Tibial artery (tissue), 4 donors: ENCODE measurements around the gene ADNP.

Experiments
- DNase-seq, 2 donors: peaks; one replicate each; pipeline ENCODE4 v3.0.0-alpha.2; 2019
- H3K27ac ChIP-seq, 2 donors: fragments of 200-600 bp; sonication (generic) in 1 of 2; 1 replicate in 1 of 2; 2 replicates in 1 of 2; pipeline ENCODE4 v1.5.1; 2018 to 2019; ENCODE audit warnings: mild to moderate bottlenecking in 1 of 2
- H3K27me3 ChIP-seq, 2 donors: fragments of 200-600 bp; sonication (generic) in 1 of 2; one replicate each; pipeline versions ENCODE4 v1.5.1 to v1.6.0; 2016 to 2019
- H3K36me3 ChIP-seq, 3 donors: fragments of 200-600 bp; sonication (generic) in 2 of 3; one replicate each; pipeline ENCODE4 v1.5.1; 2016 to 2019; ENCODE audit warnings: mild to moderate bottlenecking in 2 of 3
- H3K4me1 ChIP-seq, 4 donors: fragments of 200-600 bp; sonication (generic) in 2 of 4; 1 replicate in 3 of 4; 2 replicates in 1 of 4; pipeline ENCODE4 v1.5.1; 2016 to 2019
- H3K4me3 ChIP-seq, 2 donors: fragments of 200-600 bp; sonication (generic) in 1 of 2; 1 replicate in 1 of 2; 2 replicates in 1 of 2; pipeline ENCODE4 v1.5.1; 2018 to 2019; ENCODE audit warnings: mild to moderate bottlenecking in 2 of 2
- H3K9me3 ChIP-seq, 3 donors: fragments of 200-600 bp; sonication (generic) in 1 of 3; one replicate each; pipeline ENCODE4 v1.5.1; 2016 to 2019
- CTCF ChIP-seq, 2 experiments: fragments of 200-600 bp in 1 of 2; fragments of 450-650 bp in 1 of 2; IDR thresholded peaks; one replicate each; pipeline ENCODE4 v1.5.1; 2017 to 2019; ENCODE audit warnings: antibody characterized with exemption in 2 of 2, mild to moderate bottlenecking in 1 of 2, moderate library complexity in 1 of 2
- intact Hi-C: fragments of 100-400 bp; cut with DNase I; formaldehyde crosslinking; loops from one replicate; pipeline ENCODE4 v1.15.0; 2023; ENCODE audit warnings: low total_unique reads

Gene ADNP

GRCh38 chr20:50924261-50924920, 6.8 kb downstream of the ADNP start:
- H3K27ac ChIP-seq: no peak overlapping the region
- no peak for TF ChIP-seq CTCF (IDR thresholded peaks at IDR 0.05)
- no peaks in the 10 kb centered on the region for H3K9me3 ChIP-seq
- DNase-seq: no peak
- H3K4me1 ChIP-seq: peaks cover 0 to 95% (median 44%) of the 10 kb centered on the region in 4 donors
- intact Hi-C loops: no loop called here
- no peak overlapping the region for H3K4me3 ChIP-seq
- H3K27me3 ChIP-seq: no peaks in the 10 kb centered on the region
- peaks cover 0 to 8% (median 0%) of the 10 kb centered on the region in 3 donors for H3K36me3 ChIP-seq

DNA sequence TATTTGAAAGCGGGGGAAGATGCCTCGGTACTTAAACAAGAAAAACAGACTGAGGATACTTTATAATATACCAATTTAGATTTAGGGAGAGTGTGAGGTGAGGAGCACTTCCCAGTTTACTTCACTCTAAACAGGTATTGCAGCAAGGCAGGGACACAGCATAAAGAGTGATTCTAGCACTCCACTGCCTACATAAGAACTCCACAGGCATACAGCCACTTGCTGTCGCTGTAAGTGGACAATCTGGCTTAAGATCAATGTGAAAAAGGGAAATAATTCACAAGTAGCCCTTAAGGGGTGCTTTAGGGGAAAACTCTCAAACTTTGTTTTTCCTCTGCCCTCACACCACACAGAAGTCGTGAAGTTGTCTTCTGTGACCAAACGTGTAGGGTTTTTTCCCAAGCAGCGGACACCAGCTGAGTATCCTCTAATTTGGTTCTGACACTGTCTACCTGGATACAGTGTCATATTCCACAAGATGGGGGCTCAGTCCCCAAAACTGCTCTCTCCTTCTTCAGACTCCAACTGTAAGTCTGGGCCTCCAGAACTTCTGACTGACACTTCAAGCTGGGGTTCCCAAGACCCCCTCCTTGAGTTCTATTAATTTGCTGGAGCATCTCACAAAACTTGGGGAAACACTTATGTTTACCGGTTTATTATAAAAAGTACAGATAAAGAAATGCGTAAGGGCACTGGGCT, 9.3 kb downstream of the ADNP start:
- no peak for TF ChIP-seq CTCF (IDR thresholded peaks at IDR 0.05)
- H3K4me1 ChIP-seq: peaks cover 0 to 99% (median 46%) of the 10 kb centered on the region in 4 donors
- DNase-seq: no peak
- no peak overlapping the region for H3K27ac ChIP-seq
- intact Hi-C loops: no loop called here
- peaks cover 0 to 8% (median 0%) of the 10 kb centered on the region in 3 donors for H3K36me3 ChIP-seq
- H3K27me3 ChIP-seq: no peaks in the 10 kb centered on the region
- H3K9me3 ChIP-seq: no peaks in the 10 kb centered on the region
- H3K4me3 ChIP-seq: no peak overlapping the region

GRCh38 chr20:50920997-50921396, 10.2 kb downstream of the ADNP start:
- Histone ChIP-seq H3K4me1 (peaks cover 0 to 100% (median 54%) of the 10 kb centered on the region in 4 donors), H3K27me3 (no peaks in the 10 kb centered on the region), H3K27ac (no peak overlapping the region), H3K9me3 (no peaks in the 10 kb centered on the region), H3K36me3 (peaks cover 0 to 8% (median 0%) of the 10 kb centered on the region in 3 donors), H3K4me3 (no peak overlapping the region)
- no peak for TF ChIP-seq CTCF (IDR thresholded peaks at IDR 0.05)
- intact Hi-C loops: no loop called here
- no peak for DNase-seq

DNA sequence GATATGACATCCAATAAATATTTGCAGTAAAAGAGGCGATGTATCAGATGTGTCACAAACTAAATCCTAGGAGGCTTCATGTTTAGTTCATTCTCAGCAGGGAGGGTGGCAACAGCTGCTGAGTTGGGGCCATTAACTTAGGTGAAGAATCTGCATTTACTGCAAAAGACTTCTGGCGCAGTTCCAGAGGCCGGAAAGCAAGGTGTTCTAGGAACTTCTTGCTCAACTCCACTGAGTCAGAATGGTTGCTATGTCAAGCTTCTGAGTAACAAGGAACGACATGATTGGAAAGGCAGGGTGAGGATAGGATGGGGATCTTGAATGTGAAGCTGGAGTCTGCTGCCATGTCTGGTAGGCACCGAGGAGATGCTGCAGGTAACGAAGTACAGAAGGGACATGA, 11.7 kb downstream of the ADNP start:
- Histone ChIP-seq H3K36me3 (peaks cover 0 to 4% (median 0%) of the 10 kb centered on the region in 3 donors), H3K4me1 (peaks cover 0 to 100% (median 57%) of the 10 kb centered on the region in 4 donors), H3K27me3 (no peaks in the 10 kb centered on the region), H3K27ac (peak overlapping the region in 1 of 2 donors; percentile 23), H3K4me3 (no peak overlapping the region), H3K9me3 (no peaks in the 10 kb centered on the region)
- intact Hi-C loops: no loop called here
- peak in 1 of 2 donors; percentile 36 for DNase-seq
- TF ChIP-seq CTCF (IDR thresholded peaks at IDR 0.05): no peak

GRCh38 chr20:50918403-50918802, 12.8 kb downstream of the ADNP start:
- H3K4me3 ChIP-seq: no peak overlapping the region
- no peaks in the 10 kb centered on the region for H3K27me3 ChIP-seq
- intact Hi-C loops: no loop called here
- no peaks in the 10 kb centered on the region for H3K36me3 ChIP-seq
- TF ChIP-seq CTCF (IDR thresholded peaks at IDR 0.05): no peak
- H3K9me3 ChIP-seq: no peaks in the 10 kb centered on the region
- H3K27ac ChIP-seq: peak overlapping the region in 1 of 2 donors; percentile 8
- H3K4me1 ChIP-seq: peaks cover 0 to 100% (median 62%) of the 10 kb centered on the region in 4 donors
- DNase-seq: no peak
